Stimulated activated CD4-positive, alpha-beta T cell treated with anti-CD3 and anti-CD28 coated beads, TNF-alpha, amount 100 ng/mL, for 24 hours (primary cell): ENCODE measurements around the gene KXD1.
"Not testable (repeated sequence)": the region's sequence is repeated elsewhere in the genome, so short reads cannot be mapped to it uniquely, and the experiment has no call there.

Experiments used
- DNase-seq, 3 experiments: peaks; one replicate each; pipeline ENCODE4 v3.0.0-alpha.2; 2020; ENCODE audit warnings: low read depth in 3 of 3

Gene KXD1

DNA sequence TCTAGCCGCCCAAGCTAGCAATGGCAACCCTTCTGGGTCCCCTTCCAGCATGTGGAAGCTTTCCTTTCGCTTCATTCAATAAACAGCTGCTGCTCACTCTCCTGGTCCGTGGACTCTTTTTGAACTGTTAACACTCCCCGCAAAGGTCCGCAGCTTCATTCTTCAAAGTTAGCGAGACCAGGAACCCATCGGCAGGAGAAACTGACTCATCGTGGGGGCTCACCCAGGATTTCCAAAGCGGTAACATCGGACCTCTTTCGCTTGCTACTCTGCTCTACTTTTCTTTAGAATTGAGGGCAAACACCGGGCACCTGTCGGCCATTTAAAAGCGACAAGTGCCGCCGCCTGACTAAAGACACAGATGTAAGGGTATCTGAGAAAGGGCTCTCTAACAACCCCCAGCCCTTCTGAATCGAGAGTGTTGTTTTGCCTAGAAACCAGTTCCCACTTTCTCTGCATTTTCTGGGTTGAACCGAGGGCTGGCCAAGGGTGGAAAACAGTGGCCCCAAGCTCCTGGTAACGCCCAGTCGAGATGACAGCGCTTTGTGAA, 19.8 kb downstream of the KXD1 start:
- no peak for DNase-seq

DNA sequence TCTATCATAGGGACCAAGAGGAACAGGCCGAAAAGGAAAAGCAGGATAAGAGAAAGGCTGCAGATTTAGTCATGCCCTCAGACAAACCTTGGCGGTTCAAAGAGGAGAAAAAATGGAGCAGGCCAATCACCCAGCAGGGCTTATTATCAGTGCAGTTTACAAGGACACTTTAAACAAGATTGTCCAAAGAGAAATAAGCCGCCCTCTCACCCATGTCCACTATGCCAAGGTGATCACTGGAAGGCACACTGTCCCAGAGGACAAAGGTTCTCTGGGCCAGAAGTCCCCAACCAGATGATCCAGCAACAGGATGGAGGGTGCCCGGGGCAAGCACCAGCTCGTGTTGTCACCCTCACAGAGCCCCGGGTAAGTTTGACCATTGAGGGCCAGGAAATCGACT, 22.6 kb downstream of the KXD1 start:
- DNase-seq = no peak

GRCh38 chr19:18586306-18586705, 28.6 kb downstream of the KXD1 start:
- DNase-seq = no peak

DNA sequence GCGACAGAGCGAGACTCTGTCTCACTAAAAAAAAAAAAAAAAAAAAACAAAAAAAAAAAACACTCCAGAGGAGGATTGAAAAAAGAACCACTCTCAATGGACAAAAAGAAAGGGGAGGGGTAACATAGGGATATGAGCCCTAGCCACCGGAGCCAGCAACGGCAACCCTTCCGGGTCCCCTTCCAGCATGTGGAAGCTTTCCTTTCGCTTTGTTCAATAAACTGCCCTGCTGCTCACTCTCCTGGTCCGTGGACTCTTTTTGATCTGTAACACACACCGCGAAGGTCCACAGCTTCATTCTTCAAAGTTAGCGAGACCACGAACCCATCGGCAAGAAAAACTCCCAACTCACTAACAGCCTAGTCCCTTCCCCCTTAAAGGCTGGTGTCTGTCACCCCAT, 29.9 kb downstream of the KXD1 start:
- DNase-seq = no peak

- DNase-seq = no peak
Measured at GRCh38 chr19:18587962-18588610, 30.4 kb downstream of the KXD1 start.

GRCh38 chr19:18588611-18589379, 31.1 kb downstream of the KXD1 start, which contains the start of gene REX1BD:
Gene REX1BD, plus strand, starts transcription at chr19:18588798. Its CDS starts 4 bp downstream, at chr19:18588802.
- DNase-seq = peak; percentile 71 to 91 (median 82)

DNA sequence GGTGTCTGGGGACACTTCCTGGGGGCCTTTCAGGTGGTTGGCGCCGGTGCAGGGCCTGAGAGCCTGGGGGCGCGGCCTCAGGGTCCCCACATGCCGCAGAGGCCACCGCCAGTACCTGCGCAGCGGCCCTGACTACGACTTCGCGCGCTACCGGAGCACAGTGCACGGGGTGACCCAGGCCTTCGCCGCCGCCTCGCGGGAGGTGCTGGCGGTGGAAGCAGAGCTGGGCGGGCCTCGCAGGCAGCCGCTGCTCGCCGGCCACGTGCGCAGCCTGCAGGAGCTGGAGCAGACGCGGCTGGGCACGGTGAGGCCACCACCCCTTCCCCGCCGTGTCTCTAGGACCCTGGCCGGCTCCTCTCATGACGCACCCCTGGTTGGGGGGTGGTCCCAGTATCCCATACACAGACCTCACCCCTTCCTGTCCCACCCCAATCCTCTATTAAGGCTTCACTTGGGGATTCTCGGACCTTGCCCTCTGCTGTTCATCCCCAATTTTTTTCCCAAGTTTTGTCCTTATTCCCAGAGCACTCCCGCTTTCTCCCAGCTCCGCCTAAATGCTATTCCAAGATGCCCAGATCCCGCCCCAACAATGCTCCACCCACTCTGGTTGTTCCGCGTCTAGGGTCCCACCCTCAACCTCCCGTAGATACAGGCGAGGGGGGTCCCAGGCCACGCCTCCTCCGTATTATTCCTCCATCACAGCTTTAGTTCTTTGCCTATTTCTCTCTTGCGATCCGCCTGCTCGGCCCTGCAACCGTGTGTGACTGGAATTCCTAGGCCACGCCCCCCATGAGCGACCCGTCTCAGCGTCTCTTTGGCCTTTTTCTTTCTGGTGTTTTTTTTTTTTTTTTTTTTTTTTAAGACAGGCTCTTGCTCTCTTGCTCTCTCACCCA, 32.0 kb downstream of the KXD1 start:
- peak; percentile 26 to 41 (median 38) for DNase-seq

GRCh38 chr19:18590273-18591272, 32.9 kb downstream of the KXD1 start:
- no peak for DNase-seq

- DNase-seq = no peak
Measured at GRCh38 chr19:18591735-18592385, 34.2 kb downstream of the KXD1 start.

- DNase-seq = not testable (repeated sequence)
Measured at GRCh38 chr19:18592732-18593131, 35.1 kb downstream of the KXD1 start.

DNA sequence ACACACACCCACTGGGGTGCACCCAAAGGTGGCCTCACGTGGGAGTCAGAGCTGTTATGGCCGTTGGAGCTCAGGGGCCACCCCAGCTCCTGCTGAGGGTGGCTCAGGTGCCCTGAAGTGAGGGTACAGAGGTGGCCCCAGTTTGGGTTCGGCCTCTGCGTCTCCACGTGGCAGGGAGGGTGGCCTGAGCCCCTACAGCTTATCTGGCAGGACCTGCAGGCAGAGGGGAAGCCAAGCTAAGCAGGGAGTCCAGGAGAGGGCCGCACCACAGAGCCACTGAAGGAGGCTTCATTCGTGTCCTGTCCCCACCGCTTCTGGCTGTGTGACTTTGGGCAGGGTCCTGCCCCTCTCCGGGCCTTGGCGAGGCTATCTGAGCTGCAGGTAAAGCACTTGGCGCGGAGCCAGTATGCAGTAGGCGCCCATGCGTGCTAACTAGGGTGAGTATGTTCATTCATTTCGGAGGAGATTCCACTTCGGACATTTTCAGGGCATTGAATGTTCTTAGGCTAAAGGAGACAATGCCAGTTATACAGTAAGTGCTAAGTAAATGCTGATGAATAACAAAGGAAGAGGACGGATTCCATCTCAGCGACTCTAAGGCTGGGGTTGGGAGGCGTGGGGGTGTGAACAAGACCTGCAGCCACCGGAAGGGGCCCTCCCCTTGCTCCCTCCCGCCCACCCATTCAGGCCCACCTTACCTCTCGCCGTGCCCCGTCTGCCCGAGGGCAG, 35.9 kb downstream of the KXD1 start:
- no peak for DNase-seq

- DNase-seq = peak; percentile 53 to 72 (median 62)
Measured at GRCh38 chr19:18594096-18594823, 36.6 kb downstream of the KXD1 start.

- no peak for DNase-seq
Measured at GRCh38 chr19:18594824-18595373, 37.2 kb downstream of the KXD1 start.

GRCh38 chr19:18595475-18595874, 37.8 kb downstream of the KXD1 start:
- no peak for DNase-seq

DNA sequence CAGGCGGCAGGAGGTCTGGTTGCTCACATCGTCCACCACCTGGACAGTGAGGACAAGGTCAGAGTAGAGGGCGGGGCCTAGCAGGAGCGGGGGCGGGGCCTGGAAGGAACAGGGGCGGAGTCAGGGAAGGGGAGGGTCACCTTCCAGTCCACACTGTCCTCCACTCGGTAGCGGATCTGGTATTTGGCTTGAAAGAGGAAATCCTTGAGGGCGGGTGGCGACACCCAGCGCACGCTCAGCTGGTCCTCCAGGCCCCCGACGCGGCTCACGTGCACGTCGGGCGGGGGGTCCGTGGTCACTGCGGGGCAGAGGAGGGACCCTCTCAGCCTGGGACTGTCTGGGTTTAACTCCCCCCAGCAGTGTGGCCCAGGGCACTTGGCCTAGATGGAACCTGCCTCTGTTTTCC, 39.1 kb downstream of the KXD1 start:
- DNase-seq = no peak

DNA sequence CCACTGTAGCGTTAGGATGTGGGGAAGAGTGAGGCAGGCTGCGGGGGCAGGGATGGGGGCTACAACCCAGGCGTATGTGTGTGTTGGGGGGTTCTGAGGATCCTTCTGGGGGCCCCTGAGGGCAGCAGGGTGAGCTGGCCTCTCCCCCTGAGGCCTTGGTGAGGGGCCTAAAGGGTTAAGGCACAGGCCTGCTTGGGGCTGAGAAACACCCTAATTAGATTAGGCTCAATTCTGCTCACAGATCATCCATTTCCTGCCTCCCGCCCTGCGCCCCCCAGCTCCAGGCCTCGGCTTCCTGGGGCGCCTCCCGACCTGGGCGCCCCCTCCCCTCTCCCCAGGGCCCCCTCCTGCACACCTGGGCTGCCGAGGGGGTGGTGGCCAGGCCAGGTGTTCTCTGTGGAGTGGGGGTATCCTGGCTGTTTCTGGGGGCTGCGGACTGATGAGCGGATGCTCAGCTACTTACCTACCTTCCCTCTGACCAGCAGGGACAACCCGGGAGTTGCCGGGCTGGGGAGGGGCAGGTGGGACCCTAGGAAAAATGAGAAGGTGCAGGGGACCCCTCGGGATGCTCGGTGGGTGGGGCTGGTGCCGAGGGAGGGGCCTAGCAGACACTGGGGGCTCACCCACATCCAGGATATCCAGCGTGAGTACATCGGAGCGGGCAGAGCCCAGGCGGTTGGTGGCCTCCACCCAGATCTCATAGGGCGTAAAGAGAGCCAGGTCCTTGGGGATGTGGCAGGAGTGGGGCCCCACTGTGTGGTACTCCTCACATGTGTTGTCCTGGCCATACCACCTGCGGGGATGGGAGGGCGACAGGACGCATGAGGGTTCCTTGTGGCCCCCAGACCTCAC, 40.4 kb downstream of the KXD1 start:
- DNase-seq = no peak

DNA sequence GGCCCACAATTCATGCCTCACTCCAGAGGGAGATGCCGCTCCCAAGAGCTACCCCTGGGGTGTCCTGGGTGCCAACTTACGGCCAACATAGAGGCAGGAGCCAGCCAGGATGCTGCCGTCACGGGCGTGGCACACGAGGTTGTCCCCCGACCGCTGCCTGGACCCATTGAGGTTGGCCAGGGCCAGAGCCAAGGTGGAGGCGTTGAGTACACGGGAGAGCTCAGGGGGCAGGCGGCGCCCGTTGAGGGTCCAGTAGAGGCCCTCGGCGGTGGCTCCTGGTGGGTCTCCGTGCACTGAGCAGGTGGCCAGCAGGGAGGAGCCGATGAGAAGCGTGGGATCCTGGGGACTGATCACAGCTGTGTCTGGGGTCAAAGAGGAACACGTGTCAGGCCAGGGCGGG, 41.8 kb downstream of the KXD1 start:
- DNase-seq = no peak
